Activated T-cell treated with anti-CD3 and anti-CD28 coated beads, Interleukin-2, amount 50 U/mL, for 1 hour (primary cell): ENCODE data around the gene UBASH3A.
"Not testable (repeated sequence)": the region's sequence is repeated elsewhere in the genome, so short reads cannot be mapped to it uniquely, and the experiment has no call there.

Source experiments
- DNase-seq: peaks from one replicate; pipeline ENCODE4 v3.0.0-alpha.2; 2020

The UBASH3A gene

DNA sequence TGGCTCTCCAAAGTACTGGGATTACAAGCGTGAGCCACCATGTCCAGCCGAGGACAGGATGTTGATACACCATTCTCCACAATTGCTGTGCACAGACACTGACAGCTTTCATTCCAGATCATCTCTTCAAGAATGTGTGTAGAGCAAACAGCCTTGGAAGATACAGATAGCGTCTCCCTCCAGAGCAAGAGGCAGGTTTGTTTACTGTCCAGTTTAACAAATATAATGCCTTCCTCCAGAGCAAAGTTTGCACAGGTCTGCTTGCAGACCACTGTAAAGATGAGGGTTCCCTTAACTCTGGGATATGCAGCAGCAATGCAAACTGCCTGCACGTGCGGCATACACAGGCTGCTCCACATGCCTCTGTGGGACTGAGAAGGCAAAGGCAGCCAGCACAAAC, 12.4 kb upstream of the UBASH3A start:
- DNase-seq: no peak

DNA sequence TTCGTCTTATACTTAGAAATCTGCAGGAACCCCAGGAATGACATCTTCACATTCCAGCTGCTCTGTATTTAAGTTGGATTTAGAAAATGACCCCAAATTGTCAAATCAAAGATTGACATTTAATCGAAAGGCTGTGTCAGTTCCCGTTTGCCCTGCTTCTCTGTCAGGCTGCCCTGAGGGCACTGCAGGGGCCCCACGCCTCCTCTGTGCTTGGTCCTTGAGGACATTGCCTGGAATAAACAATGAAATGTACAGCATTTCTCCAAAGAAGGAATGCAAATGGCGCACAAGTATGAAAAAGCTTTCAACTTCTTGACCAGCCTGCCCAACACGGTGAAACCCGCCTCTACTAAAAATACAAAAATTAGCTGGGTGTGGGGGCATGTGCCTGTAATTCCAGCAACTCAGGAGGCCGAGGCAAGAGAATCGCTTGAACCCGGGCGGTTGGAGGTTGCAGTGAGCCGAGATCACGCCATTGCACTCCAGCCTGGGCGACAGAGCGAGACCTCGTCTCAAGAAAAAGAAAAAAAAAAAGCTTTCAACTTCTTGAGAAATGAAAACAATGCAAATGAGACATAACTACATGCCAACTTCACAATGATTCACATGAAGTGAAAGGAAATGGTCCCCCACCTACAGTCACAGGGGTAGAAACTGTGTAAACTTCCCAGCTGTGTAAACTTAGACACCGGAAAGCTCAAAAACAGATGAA, 10.8 kb upstream of the UBASH3A start:
- peak; percentile 33 for DNase-seq

DNA sequence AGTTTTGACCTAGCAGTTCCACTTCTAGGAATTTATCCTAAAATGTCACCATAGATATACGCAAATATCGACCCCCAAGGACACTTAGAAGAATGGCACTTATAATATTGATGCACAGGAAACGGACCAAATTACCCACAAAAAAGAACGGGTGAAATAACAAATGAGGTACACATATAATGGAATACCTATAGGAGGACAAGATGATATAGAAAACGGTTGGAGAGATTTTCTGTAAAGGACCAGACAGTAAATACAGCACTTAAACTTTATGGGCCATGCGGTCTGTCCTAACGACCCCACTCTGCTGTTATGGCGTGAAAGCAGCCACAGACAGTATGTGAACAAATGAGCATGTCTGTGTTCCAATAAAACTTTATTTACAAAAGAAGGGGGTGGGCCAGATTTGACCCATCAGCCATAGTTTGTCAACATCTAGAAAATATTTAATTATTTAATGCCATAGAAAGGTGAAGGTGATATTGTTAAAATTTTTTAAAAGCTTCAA, 10.2 kb upstream of the UBASH3A start:
- no peak for DNase-seq

DNA sequence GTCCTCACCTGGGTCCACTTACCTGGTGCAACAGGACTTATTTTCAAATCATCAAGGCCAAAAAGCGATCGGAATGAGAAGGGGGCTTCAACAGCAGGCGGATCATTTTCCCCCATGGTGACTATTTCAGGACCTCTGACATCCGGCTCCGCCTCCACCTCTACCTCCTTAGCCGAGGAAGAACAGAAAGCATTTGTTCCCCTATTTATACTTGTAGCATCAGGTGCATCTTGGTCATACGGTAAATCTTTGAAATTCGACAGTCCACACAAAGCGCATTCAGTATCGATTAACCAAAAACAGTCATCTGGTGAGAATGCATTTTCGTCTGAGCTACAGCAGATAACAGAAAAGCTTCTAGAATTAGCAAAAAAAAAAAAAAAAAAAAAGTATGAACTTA, 8.4 kb upstream of the UBASH3A start:
- no peak for DNase-seq

DNA sequence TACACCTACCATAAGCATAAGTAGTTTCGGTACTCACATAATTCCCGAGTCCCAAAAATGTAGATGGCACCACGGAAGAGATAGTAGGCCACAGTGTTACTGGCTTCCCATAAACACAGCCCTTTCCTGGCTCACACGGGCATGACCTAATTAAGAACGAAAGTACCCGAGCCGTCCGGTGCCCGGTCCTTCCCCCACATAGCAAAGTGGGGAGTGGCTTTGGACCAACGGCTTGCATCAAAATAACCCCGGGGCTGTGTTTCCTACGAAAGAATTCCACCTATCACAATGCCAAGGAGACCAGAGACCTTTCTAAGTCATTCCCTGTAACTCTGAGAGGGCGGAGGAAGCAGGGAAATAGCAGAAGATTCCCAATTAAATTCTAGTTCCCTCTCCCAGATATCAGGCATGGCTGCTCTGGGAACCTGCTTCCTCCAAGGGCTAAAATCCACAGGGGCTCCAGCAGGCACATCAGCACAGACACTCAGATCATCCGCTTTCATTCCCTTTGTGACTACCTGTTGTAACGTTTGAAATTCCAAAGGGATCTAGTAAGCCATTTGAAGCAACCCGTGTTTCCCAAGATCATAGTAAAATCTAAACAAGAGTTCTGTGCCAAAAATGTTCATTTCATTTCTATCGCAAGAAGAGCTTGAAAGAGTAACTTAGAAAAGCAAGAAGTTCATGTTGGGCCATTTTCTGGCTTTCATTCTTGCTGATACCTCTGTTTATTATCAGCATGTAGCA, 7.6 kb upstream of the UBASH3A start, which contains the start of gene TMPRSS3:
Gene TMPRSS3, minus strand, starts transcription at position 148 of the 747 bp plus-strand sequence. CDS start 635 bp downstream, outside the sequence.
- no peak for DNase-seq

DNA sequence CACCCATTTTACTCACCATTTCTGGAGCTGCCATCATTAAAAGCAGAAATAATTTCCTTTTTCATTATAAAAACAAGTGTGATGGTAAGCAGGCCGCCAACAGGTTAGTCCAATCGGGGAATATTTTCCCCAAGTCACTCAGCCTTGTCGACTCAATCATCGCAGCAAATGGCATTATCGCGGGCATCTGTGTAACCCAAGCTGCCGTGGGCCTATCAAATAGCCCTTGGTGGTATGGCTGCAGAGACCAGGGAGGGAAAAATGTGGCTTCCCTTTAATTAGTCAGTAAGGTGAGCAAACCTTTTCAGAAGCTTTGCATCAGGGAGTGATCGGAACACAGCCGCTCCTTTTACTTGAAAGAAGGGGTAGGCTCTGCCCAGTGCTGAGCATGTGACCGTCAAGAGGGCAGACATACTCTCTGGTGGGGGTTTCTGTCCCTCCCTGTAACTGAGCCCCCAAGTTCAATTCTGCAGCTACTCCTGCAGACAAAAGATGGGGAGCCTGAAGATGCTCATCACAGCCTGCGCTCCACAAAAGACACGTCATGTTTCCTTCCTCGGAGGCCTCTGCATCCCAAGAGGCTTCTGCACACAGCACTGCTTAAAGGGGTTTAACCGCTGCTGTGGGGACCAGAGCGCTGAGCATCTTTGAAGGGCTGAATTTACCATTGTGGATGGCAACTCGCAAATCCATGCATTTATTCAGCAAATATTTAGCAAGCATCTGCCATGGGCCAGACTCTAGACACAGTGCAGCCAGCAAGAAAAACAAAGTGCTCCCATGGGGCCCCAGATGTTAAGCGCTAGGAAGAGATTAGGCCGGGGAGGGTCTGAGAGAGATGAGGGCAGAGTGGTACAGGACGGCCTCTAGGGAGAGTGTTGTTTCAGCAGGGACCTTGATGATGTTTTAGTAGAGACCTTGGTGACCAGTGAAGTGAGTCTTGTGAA, 6.6 kb upstream of the UBASH3A start:
- DNase-seq: no peak

DNA sequence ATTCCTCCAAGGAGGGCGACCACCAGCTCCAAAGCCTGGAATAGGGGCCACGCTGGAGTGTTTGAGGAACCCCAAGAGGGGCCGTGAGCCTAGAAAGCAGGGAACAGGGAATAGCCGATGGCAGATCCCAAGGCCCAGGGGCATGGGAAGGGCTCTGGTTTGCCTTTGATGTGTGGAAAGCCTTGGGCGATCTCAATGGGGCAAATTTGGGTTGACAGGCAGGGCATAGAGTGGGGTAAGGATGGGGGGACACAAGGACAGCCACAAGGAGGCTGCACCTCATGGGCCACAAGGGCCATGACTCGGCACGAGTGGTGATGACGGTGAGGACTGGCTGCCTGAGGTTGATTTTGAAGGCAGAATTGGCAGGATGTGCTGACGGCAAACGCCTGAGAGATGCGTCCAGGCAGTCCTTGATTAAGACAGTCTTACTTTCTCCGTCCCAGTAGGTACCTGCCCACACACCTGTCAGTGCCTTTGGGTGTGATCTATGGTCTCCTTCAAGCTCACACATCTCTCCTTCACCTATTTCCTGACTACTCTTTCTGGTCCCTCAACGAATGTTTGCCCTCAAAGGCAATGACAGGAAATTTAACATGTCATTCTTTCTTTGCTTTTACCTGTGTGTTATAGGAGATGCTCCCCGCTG, 5.8 kb upstream of the UBASH3A start:
- no peak for DNase-seq

DNA sequence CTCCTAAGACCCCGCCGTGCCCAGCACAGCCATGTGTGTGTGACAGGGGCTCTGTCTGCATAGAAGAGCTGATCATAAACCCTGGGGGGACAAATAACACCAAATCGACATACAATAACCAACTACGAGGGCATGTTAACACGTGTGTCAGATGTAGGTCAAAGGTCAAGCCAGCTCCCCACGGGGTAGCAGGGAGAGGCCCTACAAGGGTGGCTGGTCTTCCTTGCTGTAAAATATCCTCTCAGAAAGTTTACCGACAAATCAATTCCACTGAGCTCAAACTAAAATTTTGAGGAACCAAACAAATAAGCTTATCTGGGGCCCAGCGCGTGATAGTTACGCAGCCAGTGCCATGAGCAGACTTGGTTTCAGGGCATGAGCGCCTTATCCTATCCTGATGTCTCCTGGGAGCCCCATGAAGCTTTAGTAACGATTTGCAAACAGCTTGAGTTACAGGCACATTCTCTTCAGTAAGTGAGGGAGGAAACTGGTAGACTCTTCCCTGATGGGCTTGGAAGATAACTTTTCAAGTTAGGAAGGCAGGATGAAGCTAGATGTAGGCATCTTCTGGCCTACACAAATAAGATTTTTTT, 5.2 kb upstream of the UBASH3A start:
- DNase-seq: no peak

DNA sequence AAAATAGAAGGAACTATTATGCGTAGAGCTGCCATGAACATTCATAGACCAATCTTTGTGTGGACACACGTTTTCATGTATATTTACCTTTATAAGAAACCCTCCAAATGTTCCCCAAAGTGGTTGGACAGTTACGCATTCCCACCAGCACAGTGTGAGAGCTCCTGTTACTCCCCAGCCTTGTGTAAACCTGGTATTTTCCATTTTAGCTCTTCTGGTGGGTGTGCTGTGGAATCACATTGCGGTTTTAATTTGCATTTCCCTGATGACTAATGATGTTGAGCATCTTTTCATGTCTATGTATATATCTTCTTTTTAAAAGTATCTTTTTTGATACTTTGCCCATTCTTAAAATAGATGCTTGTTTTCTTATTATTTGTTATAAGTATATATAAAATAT, 3.2 kb upstream of the UBASH3A start:
- DNase-seq: no peak

DNA sequence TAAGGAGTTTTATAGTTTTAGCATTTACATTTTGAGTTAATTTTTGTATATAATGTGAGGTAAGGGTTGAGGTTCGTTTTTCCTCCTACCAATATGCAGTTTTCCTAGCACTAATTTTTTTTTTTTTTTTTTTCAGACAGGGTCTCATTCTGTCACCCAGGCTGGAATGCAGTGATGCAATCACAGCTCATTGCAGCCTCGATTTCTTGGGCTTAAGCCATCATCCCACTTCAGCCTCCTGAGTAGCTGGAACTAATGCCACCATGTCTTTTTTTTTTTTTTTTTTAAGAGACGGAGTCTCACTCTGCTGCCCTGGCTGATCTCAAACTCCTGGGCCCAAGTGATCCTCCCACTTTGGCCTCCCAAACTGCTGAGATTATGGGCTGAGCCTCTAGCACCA, 2.5 kb upstream of the UBASH3A start:
- DNase-seq: no peak

DNA sequence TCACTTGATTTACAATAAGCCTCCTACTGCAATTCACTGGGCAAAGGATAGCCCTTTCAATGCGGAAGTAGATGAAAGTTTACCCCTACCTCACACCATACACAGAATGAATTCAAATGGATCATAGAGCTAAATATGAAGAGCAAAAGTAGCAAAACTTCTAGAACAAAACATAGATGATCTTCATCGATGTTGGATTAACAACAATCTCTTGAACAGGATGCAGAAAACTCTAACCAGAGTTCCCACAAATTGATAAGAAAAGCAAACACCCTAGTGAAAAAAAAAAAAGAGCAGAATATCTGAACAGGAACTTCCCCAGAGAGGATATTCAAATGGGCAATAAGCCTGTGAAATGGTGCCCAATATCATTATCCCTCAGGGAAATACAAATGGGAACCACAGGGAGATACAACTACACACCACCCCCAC, 1.9 kb upstream of the UBASH3A start:
- no peak for DNase-seq

DNA sequence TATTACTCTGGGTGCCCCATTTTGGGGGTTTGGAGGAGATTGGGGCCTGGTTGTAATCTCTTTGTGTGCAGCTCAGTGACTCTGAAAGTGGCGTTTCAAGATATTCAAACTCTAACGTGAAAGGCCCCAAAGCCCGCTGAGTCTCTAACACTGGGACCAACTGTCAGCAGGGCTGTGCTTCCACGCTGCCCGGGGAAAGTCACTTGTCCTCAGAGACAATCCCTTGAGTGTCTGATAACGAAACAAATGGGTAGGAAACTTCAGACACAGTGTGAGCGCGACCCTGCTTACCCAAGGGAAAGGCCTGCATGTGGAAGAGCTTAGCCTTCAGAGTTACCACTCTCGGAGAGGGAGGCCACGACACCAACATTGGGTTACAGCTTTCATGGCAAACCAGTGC, 837 bp downstream of the UBASH3A start:
- peak; percentile 54 for DNase-seq

DNA sequence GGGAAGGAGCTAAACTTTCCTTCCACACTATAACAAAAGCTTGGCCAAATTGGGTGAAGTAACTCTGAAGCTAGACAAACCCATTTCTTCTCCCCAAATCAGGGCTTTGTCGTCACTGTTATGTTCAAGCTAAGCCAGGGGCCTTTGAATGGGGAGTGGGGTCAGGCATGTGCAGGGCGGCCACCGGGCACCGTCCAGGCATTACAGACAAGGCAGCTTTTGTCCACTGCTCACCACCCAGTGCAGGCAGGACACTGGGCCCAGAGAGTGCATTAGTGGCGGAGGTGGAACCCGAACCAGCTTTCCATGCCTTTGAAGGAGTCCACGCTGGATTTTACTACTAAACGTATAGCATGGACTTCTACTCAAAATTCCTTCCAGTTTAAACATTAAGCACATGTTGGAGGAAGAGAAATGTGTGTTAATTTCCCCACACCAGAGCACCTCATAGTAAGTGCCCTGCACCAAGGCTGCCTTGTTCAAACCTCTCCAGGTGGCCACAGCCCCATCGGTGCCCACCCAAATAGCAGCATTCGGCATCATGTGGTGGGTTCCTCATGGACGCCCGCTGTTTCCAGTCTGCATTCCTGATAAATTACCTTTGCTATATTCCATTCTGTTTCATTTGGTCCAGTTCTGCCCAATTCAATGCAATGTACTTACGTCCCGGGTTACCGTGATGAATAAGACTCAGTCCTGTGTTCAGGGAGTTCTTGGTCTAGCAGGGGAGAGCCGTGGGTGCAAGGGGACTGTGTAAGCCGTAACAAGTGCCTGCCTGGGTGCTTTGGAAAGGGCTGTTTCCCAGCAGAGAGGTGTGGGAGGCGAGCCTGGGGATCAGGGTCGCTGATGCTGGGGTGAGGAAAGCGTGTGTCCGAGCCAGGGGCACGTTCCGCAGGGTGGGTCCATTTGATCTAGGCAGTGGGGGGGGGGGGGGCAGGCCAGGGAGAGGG, 1.6 kb downstream of the UBASH3A start:
- DNase-seq: peak; percentile 28

DNA sequence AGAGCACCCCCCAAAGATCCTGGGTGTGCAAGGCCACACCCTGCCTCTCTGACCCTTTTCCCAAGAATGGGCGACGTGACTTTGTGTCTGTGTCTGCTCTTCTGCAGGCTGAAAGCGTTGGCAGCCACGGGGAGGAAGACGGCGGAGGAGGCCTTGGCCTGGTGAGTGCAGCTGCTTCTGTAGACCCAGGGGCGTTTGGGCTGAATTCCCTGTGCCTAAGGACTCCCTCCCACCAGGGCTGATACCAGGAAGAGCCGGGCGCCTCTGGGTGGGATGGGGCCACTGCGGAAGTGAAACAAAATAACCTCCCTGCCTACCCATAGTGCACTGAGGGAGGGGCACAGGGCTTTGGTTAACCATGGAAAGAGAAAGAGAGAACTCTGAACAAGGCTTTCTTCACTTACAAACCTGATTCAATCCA, 2.5 kb downstream of the UBASH3A start:
- DNase-seq: peak; percentile 55

DNA sequence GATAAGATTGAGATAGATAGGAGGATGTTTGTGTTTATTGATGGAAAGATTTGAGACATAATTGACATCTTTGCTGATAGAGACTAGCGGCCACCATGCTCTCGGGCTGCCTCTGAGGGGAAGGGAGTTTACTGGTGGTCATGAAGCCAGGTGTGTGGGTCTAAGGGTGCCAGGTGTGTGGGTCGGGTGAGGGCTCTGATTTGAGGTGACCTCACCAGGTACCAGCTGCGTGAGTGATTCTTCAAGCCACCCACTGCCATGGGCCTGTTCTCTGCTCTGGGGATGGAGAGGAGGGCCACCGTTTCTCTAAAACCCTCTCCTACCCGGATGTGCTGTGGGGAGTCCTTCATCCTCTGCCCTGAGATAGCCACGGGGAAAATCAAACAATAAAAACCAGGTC, 3.2 kb downstream of the UBASH3A start:
- DNase-seq: peak; percentile 18

DNA sequence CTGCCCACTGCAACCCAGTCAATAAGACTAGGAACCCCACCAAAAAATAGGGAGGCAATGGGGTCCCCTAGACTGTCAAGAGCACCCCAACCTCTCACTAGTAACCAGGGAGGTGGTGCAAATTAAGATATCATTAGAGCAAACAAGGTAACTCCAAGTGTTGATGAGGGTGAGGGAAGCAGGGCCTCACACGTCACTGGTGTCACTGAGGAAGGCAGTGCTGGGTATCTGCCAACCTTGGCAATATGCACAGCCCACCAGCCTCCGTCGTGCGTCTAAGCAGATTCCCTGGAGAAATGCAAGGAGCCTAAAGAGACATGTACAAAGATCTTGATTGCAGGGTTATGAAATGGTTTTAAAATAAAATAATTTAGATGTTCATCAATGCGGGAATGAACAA, 3.8 kb downstream of the UBASH3A start:
- no peak for DNase-seq

DNA sequence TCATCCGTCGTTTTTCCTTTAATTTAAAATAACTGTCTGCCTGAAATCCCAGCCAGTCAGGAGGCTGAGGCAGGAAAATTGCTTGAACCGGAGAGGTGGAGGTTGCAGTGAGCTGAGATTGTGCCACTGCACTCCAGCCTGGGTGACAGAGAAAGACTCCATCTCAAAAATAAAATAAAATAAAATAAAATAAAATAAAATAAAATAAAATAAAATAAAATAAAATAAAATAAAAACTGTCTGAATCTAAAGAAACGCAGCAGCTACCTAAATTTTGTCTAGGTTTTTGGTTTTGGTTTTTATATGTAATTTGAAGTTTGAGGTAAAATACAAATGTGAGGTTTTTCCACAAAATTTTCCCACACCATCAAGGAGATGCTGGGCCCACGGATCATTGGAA, 5.0 kb downstream of the UBASH3A start:
- not testable (repeated sequence) for DNase-seq

DNA sequence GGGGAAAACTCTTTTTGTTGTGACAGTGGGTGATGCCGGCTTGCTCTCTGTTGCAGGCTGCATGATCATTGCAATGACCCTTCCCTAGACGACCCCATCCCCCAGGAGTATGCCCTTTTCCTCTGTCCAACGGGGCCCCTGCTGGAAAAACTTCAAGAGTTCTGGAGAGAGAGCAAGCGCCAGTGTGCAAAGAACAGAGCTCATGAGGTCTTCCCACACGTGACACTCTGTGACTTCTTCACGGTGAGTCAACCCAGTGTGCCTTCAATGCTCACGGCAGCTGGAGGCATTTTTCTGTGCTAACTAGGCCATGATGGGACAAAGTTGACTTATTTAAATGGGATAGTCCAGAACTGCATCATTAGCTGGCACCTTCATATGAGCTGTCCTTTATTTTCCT, 5.7 kb downstream of the UBASH3A start:
- DNase-seq: no peak

DNA sequence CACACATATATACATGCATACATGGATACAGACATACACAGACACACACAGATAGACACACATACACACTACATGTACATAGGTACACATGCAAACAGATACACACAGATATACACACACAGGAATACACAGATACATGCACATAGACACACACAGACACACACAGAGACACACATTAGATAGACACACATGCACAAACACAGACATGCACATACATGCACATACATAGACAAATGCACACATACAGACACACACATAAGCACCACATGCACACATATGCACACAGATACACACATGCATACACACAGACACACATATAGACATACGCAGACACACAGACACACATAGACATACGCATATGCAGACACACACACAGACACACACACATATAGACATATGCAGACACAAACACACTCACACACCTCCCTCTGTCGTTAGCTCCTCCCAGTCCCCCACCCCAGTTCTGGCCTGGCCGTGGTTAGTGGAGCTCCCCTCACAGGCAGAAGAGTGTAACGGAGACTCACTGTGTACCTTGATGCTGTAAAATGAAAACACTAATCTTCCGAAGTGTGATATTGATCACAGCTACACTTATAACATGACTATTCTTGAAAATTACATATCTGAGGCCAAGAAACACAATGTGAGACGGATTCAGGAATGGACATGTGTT, 7.6 kb downstream of the UBASH3A start:
- DNase-seq: no peak
